GM08714 (cell line): ENCODE data around the gene PTGDR2.
A peak's percentile ranks its signal among the peaks of the same experiment; 100 is the strongest.

Experiments
- H3K4me3 ChIP-seq: fragments of 200-500 bp; sonication (Bioruptor generic); 2 replicates; pipeline ENCODE4 v1.5.1; 2014; ENCODE audit warnings: mild to moderate bottlenecking, low read length, inconsistent platforms
- ZNF274 ChIP-seq: IDR thresholded peaks from 2 replicates; pipeline ENCODE4 v1.6.1; 2012; ENCODE audit warnings: mild to moderate bottlenecking, low read depth, low read length

Gene PTGDR2

DNA sequence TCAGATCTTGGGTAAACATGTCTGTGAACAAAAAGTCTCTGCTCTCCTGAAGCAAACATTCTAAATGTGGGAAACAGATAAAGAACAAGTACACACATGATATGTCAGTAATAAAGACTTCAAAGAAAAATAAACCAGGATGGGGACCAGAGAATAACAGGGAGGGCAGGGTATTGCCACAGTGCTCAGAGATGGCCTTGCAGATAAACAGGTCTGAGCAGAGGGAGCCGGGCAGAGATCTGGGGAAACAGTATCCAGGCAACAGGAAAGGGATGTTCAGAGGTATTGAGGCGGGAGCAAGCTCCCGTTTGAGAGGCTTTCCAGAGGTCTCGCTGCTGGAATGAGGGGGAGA lies 10.9 kb downstream of the PTGDR2 start:
- no peak overlapping the region; the same call in 1 of the 2 replicates for H3K4me3 ChIP-seq
- no peak for TF ChIP-seq ZNF274

DNA sequence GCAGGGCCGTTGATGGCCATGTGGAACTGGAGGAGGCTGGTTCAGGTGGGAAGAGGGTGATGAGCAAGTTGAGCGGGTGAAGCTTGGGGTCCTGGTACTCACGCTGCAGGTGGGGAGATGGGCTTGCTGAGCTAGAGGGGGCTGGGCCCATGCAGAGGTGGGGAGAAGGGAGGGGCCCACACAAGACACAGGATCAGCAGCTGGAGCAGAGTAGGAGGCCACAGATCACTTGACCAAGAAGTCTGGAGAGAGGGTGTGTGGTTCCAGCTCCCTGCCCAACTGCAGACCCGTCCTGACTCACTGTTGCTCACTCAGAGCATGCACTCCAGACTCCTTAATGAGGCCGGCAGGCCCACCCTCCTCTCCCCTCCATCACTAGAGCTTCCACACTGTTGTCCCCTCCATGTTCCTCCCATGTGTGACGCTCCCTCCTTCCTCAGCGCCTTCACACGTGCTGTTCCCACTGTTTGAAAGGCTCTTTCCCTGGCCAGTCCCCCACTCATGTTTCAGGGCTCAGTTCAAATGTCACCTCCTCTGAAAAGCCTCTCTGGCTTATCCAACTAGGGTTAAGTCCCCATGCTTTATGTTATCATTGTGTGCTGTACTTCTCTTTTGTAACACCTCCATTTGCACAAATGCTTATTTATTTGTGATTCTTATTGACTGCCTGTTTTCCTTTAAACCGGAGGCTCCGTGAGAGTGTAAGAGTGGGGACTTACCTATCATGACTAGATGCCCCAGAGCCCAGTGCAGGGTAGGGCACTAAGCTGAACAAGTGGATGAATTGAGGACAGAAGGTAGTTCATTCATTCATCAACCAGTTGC lies 11.5 kb downstream of the PTGDR2 start:
- TF ChIP-seq ZNF274: no peak
- H3K4me3 ChIP-seq: peak overlapping the region; percentile 84; the same call in 1 of the 2 replicates

DNA sequence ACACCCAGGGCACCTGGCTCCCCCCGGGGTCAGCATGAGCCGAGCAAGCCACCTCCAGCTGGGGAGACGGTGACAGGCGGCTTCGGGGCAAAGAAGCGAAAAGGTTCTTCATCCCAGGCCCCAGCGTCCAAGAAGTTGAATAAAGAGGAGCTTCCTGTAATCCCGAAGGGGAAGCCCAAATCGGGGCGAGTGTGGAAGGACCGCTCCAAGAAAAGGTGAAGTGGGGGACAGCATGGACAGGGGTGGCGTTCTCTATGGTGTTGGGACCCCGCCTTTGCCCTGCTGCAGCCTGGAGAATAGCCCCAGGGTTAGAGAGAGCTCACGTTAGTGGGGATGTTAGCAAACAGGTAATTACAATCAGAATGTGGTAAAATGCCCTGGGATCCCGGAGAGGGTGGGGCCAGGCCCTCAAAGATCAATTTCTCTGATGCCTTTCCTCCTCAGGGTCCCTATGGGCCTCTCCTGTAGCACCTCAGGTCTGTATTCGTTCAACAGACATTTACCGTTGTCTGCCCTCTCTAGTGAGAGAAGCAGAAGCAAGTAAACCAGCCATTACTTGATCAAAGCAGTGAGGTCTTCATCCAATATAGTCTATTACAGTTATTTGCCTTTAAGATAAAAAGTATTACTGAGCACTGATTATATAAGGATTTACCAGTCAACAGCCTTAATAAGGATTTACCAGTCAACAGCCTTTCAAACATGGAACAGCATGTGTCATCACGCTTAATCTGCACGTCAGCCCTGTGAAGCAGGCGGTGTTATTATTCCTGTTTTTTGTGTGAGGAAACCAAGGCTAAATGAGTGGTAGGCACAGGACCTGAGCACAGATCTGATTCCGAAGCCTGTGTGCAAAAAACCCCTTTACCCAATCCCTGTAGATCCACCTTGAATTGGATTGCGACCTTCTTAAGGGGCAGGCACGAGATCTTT lies 12.8 kb downstream of the PTGDR2 start:
- no peak for TF ChIP-seq ZNF274
- H3K4me3 ChIP-seq: peak overlapping the region; percentile 84

DNA sequence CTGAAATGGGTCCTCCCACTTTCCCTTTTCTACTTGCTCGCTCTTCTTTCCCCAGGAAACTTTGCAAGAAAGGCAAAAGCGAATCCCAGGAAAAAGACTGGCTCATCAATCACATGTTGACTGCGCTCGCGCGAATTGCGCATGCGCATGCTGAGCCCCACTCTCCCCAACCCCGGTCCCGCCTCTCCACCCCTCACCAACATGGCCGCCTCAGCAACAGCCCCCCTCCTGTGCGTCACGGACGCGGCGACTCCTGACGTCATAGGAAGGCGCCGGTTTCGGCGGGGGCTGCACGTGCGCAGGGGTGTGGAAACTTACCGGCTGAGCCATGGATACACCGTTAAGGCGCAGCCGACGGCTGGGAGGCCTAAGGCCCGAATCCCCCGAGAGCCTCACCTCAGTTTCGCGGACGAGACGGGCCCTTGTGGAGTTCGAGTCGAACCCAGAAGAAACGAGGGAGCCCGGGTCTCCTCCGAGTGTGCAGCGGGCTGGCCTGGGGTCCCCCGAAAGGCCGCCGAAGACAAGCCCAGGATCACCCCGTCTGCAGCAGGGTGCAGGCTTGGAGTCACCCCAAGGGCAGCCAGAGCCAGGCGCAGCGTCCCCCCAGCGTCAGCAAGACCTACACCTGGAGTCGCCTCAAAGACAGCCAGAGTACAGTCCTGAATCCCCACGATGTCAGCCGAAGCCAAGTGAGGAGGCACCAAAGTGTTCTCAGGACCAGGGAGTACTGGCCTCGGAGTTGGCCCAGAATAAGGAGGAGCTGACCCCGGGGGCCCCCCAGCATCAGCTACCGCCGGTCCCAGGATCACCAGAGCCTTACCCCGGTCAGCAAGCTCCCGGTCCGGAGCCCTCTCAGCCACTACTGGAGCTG lies 13.7 kb downstream of the PTGDR2 start, which contains the start of gene CCDC86:
Gene CCDC86, plus strand, starts transcription at position 317 of the 871 bp plus-strand sequence. Its CDS starts 12 bp downstream, at position 329.
- peak within 1 kb of the TSS; percentile 84 for H3K4me3 ChIP-seq
- no peak for TF ChIP-seq ZNF274

DNA sequence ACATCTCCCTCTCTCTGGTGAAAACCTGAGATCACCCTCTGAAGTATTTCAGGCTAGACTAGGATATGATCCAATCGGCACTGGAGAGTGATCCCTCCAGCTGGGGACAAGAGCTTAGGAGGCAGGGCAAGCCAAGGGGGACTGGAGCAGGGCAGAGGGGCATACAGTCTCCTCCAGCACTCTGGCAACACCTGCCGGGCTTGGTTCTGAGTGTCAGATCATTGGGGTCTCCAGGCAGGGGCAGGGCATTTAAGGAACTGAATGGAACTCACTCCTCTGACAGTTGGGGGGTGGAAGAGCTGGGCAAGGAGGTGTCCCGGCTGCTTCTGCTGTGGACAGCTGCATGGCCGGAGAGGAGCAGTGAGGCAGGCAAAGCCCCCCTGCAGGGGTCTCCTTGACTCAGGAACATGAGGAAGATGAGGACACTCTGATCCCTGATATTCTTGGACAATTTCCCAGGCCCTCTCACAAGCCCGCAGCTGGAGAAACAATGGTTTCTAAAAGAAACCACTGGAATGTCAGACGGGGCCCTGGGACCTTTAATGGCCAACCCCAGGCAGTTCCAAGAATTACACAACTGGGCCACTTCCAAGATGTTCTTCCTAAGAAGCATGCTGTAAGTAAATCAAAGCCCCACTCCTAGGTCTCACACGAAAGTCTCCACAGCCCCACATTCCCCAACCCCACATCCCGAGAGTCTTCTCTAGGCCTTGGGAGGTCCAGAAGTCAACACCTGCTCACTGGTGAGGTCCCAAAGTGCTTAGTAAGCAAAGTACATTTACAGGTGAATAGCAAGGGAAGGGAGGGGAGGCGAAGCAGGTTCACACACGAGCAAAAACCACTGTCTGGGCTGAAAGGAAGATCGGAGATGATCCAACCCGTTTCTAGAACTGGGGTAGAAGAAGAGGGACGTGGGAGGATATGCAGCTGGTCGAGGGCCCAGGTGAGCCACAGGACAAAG lies 15.0 kb downstream of the PTGDR2 start:
- no peak overlapping the region for H3K4me3 ChIP-seq
- TF ChIP-seq ZNF274: no peak

DNA sequence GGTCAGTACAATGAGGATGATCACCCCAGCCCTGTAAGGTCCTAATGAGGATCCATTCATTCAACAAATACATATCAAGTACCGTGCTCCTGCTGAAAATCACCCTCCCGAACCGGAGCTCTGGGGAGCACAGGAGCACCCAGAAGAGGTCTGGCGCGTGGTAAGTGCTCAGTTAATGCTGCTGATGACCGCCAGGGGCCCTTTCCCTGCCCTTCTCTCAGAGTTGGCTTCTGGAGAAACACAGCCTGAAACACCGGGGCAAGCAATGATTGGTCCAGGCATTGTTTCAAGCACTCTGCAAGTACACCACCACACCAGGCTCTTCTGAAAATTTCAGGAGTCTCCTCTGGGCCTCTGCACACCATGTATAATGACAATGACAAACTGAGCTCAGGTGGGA lies 17.6 kb downstream of the PTGDR2 start:
- no peak overlapping the region for H3K4me3 ChIP-seq
- no peak for TF ChIP-seq ZNF274

DNA sequence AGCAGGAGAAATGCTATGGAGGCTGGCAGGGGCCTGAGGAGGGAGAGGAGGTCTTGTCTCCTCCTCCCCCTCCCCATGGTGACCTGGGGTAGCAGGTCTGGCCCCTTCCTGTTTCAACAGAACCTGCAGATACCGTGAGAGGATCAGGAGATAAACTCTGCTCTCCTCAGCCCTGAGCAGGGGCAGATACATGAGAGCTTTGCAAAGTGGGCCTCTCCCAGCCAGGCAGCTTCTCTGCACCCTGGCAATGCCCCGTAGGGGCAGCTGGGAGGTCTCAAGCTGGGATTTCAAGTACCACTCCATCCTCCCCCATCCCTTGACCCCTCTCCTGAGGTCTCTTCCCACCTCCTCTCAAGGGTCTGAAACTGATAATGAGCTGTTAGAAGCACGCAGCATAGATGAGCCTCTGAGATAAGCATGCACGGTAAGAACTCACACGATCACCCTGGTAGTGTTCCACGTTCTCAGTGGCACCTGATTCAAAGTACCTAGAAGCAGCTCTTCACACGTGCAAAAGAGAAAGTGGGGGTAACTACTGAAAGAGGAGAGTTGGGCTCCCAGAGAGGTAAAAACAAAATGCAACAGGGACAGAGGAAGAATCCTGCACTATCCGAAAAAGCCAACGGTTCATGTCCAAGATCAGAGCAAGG lies 18.8 kb downstream of the PTGDR2 start:
- no peak overlapping the region for H3K4me3 ChIP-seq
- no peak for TF ChIP-seq ZNF274

DNA sequence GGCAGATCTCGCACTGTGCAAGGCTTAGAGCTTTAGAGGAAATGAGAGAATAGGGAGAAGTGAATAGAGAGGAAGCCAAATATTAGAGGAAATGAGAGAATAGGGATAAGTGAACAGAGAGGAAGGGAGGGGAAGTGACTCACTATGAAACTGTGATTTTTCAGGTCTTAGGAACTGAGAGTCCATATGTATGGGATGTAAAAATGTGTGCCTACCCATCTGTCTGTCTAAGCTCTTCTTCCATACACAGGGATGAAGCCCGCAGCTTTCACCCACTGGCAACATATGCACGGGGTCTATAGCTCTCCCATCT lies 20.3 kb downstream of the PTGDR2 start:
- H3K4me3 ChIP-seq: no peak overlapping the region
- no peak for TF ChIP-seq ZNF274

DNA sequence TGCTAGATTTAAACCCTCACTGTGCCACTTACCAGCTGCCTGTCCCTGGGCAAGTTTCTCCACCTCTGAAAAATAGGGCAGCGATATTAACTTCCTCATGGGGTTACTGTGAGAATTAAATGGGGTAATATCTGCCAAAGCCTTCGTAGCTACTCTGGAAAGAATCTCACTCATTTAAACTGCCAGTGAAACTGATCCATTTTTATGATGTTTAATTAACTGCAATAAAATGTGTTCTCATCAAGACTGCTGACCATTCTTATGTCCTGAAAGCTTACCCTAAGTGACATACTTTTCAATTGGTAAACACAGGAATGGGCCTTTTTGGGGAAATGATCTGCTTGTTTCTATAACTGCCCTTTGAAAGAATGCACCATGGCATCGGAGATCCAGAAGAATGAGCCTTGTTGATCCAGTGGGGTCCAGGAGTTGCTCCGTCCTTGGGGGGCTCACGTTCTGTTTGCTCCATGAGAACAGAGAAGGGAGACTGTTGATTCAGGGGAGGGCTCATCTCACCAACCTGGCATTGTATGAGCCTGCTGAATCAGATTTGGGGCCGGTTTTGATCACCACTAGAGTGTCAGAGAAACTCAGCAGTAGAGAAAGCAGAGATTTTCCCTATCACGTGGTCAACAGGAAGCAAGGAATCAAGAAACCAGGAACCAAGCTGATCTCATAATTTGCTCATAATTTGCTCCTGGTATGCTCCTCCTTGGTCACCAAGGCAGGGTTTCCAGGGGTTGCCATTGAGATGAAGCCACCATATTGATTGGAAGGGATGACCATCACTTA lies 20.8 kb downstream of the PTGDR2 start:
- no peak for TF ChIP-seq ZNF274
- H3K4me3 ChIP-seq: no peak overlapping the region

DNA sequence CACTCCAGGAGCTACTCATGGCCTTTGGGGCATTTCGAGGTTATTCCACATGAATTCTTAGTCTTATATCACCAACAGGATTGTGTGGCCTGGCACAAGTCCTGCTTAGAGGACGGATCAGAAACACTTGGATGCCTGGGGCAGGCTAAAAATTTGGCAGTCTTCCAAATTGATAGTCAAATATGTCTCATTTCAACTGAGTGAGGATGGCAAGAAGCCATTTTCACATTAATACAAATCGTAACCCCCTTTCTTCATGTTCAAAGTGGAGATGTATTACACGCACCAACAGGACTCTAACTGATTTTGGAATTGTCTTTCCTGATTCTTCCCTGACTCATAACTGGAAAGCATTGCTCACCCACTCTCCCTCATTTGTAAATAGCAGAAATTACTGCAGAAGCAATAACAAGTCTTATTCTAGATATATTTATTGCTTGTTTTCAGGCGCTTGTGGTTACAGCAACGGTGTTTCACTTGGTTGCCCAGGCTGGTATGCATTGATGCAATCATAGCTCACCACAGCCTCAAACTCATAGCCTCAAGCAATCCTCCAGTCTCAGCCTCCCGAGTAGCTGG lies 24.2 kb downstream of the PTGDR2 start:
- no peak overlapping the region for H3K4me3 ChIP-seq
- TF ChIP-seq ZNF274: no peak

DNA sequence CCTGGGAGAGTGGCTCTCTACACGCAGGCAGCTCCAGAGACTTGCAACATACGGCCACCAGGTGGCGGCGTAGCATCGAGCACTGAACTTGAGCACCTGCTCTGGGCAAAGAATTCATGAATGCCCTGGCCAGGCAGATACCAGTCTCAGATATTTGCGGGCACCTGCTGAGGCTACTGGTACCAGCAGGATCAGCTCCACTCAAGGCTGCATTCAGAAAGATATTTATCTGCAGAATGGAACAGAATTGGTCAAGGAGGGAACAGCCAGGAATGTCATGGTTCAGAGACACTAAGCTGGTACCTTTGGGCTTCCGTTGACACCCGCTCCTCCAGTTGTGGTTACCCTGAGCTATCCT lies 24.6 kb downstream of the PTGDR2 start:
- H3K4me3 ChIP-seq: no peak overlapping the region
- TF ChIP-seq ZNF274: no peak

DNA sequence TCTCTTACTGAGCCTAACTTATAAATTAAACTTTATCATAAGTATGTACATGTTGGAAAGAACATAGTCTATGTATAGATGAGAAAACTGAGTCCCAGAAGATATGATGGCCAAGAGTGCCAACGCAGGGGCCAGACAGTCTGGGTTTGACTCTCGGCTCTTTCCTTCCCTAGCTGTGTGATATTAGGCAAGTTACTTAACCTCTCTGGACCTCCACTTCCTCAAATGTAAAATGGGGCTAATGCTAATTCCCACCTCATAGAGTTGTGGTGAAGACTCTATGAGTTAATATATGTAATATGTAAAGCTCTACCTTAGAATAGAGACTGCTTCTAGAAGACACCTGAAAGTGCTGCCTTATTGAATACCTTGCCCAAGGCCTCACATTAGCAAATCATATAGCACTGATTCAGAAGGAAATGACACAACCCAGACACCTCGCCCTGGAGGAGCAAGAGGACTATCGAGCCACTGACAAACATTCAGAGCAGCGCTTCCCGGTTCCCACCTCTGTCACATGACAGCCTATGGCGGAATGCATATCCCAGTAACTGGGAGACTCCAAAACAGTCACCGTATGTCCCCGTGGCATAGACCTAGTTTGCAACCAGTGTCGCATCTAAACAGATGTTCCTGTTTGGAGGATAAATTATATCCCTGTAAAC lies 25.1 kb downstream of the PTGDR2 start:
- no peak overlapping the region for H3K4me3 ChIP-seq
- no peak for TF ChIP-seq ZNF274
